ENCODE measurements around the gene ZNF341.

The ZNF341 gene

GRCh38 chr20:33837096-33837830, 105.5 kb downstream of the ZNF341 start:
- no peak for TF ChIP-seq CTCF (IDR thresholded peaks at IDR 0.05)

GRCh38 chr20:33838035-33838864, 106.5 kb downstream of the ZNF341 start:
- TF ChIP-seq CTCF (IDR thresholded peaks at IDR 0.05): no peak; the same call in 1 of the 2 replicates

GRCh38 chr20:33839591-33839990, 107.8 kb downstream of the ZNF341 start:
- TF ChIP-seq CTCF (IDR thresholded peaks at IDR 0.05): no peak

GRCh38 chr20:33840160-33840559, 108.4 kb downstream of the ZNF341 start:
- no peak for TF ChIP-seq CTCF (IDR thresholded peaks at IDR 0.05)

- TF ChIP-seq CTCF (IDR thresholded peaks at IDR 0.05): no peak
These were observed 109.1 kb downstream of the ZNF341 start for GRCh38 chr20:33840759-33841435.

GRCh38 chr20:33841436-33841799, 109.6 kb downstream of the ZNF341 start:
- TF ChIP-seq CTCF (IDR thresholded peaks at IDR 0.05): no peak

All from LNCAP (cell line).